IMR-90 (cell line): ENCODE measurements around the gene PRKN. TPM values are rescaled to one million over a fixed set of nuclear protein-coding genes. Genes with fewer than 3 reads are reported as not detected.

Source experiments
- ATAC-seq: fragments of 200-7000 bp; cut with Tn5 transposase; 2 replicates; pipeline ENCODE4 v1.9.1; 2020; ENCODE audit warnings: low read depth, mild to moderate bottlenecking, moderate library complexity
- BruUV-seq: library from RNA; stranded (reverse); fragments of 400-500 nt; replicated peaks from 2 replicates; lab custom pipeline; 2021; lab: Mats Ljungman, UMichigan
- CTCF ChIA-PET: fragments of 300-600 bp; formaldehyde crosslinking; extraction: SDS; loops from one replicate; lab custom pipeline; 2021; ENCODE audit warnings: antibody characterized with exemption; lab: Yijun Ruan, JAX
- POLR2A ChIA-PET: fragments of 300-600 bp; sonication (Branson Sonifier 250); formaldehyde crosslinking; loops from one replicate; lab custom pipeline; 2022; ENCODE audit warnings: antibody characterized with exemption; ENCODE audit not compliant: unreplicated experiment; lab: Charles Lee
- DNase-seq: peaks from one replicate; pipeline ENCODE4 v3.0.0; 2013
- H2AFZ ChIP-seq: replicated peaks from 2 replicates; pipeline ENCODE3; 2013; ENCODE audit warnings: low read length, mild to moderate bottlenecking; ENCODE audit not compliant: poor library complexity
- H2AK5ac ChIP-seq: 2 replicates; pipeline ENCODE4 v1.6.1; 2013; ENCODE audit warnings: low read depth, low read length, inconsistent platforms
- H2AK9ac ChIP-seq: replicated peaks from 2 replicates; pipeline ENCODE3; 2013; ENCODE audit warnings: mild to moderate bottlenecking, low read depth, low read length, moderate library complexity; ENCODE audit not compliant: poor library complexity
- H2BK120ac ChIP-seq: 2 replicates; pipeline ENCODE4 v1.6.1; 2013; ENCODE audit warnings: low read depth, low read length, inconsistent platforms
- H2BK15ac ChIP-seq: 3 replicates; pipeline ENCODE4 v1.6.1; 2013; ENCODE audit warnings: low read depth, low read length, inconsistent platforms
- H2BK20ac ChIP-seq: 2 replicates; pipeline ENCODE4 v1.6.1; 2013; ENCODE audit warnings: low read depth, mild to moderate bottlenecking, inconsistent platforms, low read length, moderate library complexity
- H2BK5ac ChIP-seq: 2 replicates; pipeline ENCODE4 v1.6.1; 2013; ENCODE audit warnings: mild to moderate bottlenecking, low read depth, low read length, inconsistent platforms; ENCODE audit not compliant: poor library complexity, severe bottlenecking
- H3K14ac ChIP-seq: replicated peaks from 2 replicates; pipeline ENCODE4 v1.6.1; 2013; ENCODE audit warnings: low read depth, low read length, inconsistent platforms
- H3K18ac ChIP-seq: 2 replicates; pipeline ENCODE4 v1.6.1; 2013; ENCODE audit warnings: low read depth, low read length, control low read depth
- H3K23ac ChIP-seq: 2 replicates; pipeline ENCODE4 v1.6.1; 2013; ENCODE audit warnings: low read depth, low read length, inconsistent platforms
- H3K27ac ChIP-seq: 2 replicates; pipeline ENCODE4 v1.5.1; 2013; ENCODE audit warnings: mild to moderate bottlenecking, control low read depth, low read length; ENCODE audit not compliant: insufficient read depth
- H3K27me3 ChIP-seq: 2 replicates; pipeline ENCODE4 v1.6.1; 2013; ENCODE audit warnings: low read length; ENCODE audit not compliant: control insufficient read depth, insufficient read depth
- H3K36me3 ChIP-seq: 2 replicates; pipeline ENCODE4 v1.6.1; 2013; ENCODE audit warnings: low read length, mixed read lengths; ENCODE audit not compliant: control insufficient read depth, insufficient read depth
- H3K4ac ChIP-seq: 2 replicates; pipeline ENCODE4 v1.6.1; 2013; ENCODE audit warnings: low read depth, low read length, inconsistent platforms
- H3K4me1 ChIP-seq: 2 replicates; pipeline ENCODE4 v1.6.1; 2013; ENCODE audit warnings: low read length, mixed read lengths; ENCODE audit not compliant: control insufficient read depth, insufficient read depth
- H3K4me2 ChIP-seq: 2 replicates; pipeline ENCODE4 v1.6.1; 2013; ENCODE audit warnings: low read depth, mild to moderate bottlenecking, control low read depth, low read length, moderate library complexity
- H3K4me3 ChIP-seq: 2 replicates; pipeline ENCODE4 v1.5.1; 2013; ENCODE audit warnings: low read depth, mild to moderate bottlenecking, control low read depth, low read length, moderate library complexity; ENCODE audit not compliant: insufficient read depth
- H3K56ac ChIP-seq: 2 replicates; pipeline ENCODE4 v1.6.1; 2013; ENCODE audit warnings: low read length, inconsistent platforms; ENCODE audit not compliant: insufficient read depth; ENCODE audit errors: extremely low read depth
- H3K79me1 ChIP-seq, 2 experiments: 2 replicates each; pipeline ENCODE4 v1.6.1; 2013; ENCODE audit warnings: low read length in 2 of 2, inconsistent platforms in 1 of 2, low read depth in 1 of 2
- H3K9ac ChIP-seq: 2 replicates; pipeline ENCODE4 v1.6.1; 2013; ENCODE audit warnings: low read depth, low read length, control low read depth
- H3K9me1 ChIP-seq: 2 replicates; pipeline ENCODE4 v1.6.1; 2013; ENCODE audit warnings: low read length, inconsistent platforms; ENCODE audit not compliant: insufficient read depth
- H3K9me3 ChIP-seq: 2 replicates; pipeline ENCODE4 v1.6.1; 2013; ENCODE audit warnings: low read length; ENCODE audit not compliant: control insufficient read depth, insufficient read depth
- H4K20me1 ChIP-seq: 2 replicates; pipeline ENCODE4 v1.6.1; 2013; ENCODE audit warnings: low read length, inconsistent platforms; ENCODE audit not compliant: insufficient read depth
- H4K5ac ChIP-seq: 2 replicates; pipeline ENCODE4 v1.6.1; 2013; ENCODE audit warnings: mild to moderate bottlenecking, low read depth, low read length, control low read depth
- H4K8ac ChIP-seq, 2 experiments: 2 replicates each; pipeline ENCODE4 v1.6.1; 2013; ENCODE audit warnings: low read depth in 2 of 2, low read length in 2 of 2, control low read depth in 1 of 2, inconsistent platforms in 1 of 2
- H4K91ac ChIP-seq: 2 replicates; pipeline ENCODE4 v1.6.1; 2013; ENCODE audit warnings: low read depth, low read length, inconsistent platforms; ENCODE audit not compliant: insufficient read depth
- BHLHE40 ChIP-seq: fragments of 150-350 bp; IDR thresholded peaks from 2 replicates; pipeline ENCODE4 v1.6.1; 2016; ENCODE audit warnings: mild to moderate bottlenecking, low read depth, low read length
- CHD1 ChIP-seq: IDR thresholded peaks from 2 replicates; pipeline ENCODE4 v1.6.1; 2012; ENCODE audit warnings: low read depth, low read length, improper control_type of control experiment
- NFE2L2 ChIP-seq: fragments of 150-350 bp; IDR thresholded peaks from 2 replicates; pipeline ENCODE4 v1.6.1; 2016; ENCODE audit warnings: low read depth, mild to moderate bottlenecking, low read length
- RAD21 ChIP-seq: IDR thresholded peaks from 2 replicates; pipeline ENCODE4 v1.6.1; 2012; ENCODE audit warnings: low read length, improper control_type of control experiment
- WGBS, 2 experiments: methylation state at CpG; one replicate each; pipeline versions ENCODE4 v1.1.5 to v1.1.7; 2013; ENCODE audit warnings: missing lambda C conversion rate in 2 of 2; ENCODE audit not compliant: insufficient read length in 1 of 2; ENCODE audit errors: extremely low coverage in 2 of 2; 5-methylcytosine and 5-hydroxymethylcytosine counted together
- dilution Hi-C: fragments of 300-500 bp; cut with HindIII; formaldehyde crosslinking; loops from one replicate; pipeline ENCODE4 v1.14.3; 2018; ENCODE audit warnings: low sequenced_read_pairs; ENCODE audit not compliant: unreplicated experiment
- in situ Hi-C: fragments of 300-500 bp; cut with MboI; formaldehyde crosslinking; loops from 3 replicates; pipeline ENCODE4 v1.14.3; 2019; ENCODE audit warnings: low sequenced_read_pairs, inconsistent platforms, mixed read lengths
- intact Hi-C: fragments of 100-400 bp; cut with micrococcal nuclease; formaldehyde crosslinking; loops from 2 replicates; pipeline ENCODE4 v1.10.0; 2022
- polyA plus RNA-seq, 3 experiments: library from polyadenylated mRNA; depleted of rRNA; stranded (reverse); fragments of >200 nt; gene quantifications; 2 replicates each; pipeline ENCODE4 v1.2.3, GENCODE V29; 2012; ENCODE audit warnings: low replicate concordance in 1 of 3
- total RNA-seq: library from RNA; depleted of rRNA; stranded (reverse); fragments of >200 nt; gene quantifications from 2 replicates; pipeline ENCODE4 v1.2.3, GENCODE V29; 2012

PRKN gene
- total and polyA plus RNA-seq, 2 of the 4 experiments (the other 2 are of a cell fraction): 0.15 to 0.18 TPM

DNA sequence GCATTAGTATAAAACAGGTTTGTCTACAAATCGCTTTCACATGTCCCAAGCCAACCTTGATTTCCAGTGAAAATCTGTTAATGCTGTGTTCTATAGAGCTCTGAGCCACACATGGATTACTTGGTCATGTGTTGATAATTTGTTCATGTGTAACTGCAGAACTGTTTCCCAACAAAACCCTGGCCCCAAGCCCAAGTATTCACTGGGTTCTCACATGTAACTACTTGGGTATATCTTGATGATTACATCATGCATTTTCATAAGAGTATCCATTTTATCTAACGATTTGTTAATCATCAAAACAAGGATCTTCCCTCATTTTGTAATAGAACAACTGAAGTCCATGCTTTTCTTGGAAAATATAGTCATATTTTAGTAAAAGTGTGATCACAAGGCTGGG lies 657.6 kb downstream of the PRKN start:
- Histone ChIP-seq H3K56ac (no peak overlapping the region), H4K91ac (no peak overlapping the region), H3K27ac (no peak overlapping the region), H3K4me2 (no peak overlapping the region), H3K18ac (no peak overlapping the region), H3K79me1 (no peaks in the 10 kb centered on the region), H4K5ac (no peak overlapping the region), H3K9me1 (no peaks in the 10 kb centered on the region), H4K8ac (no peak overlapping the region), H2BK15ac (no peak overlapping the region), H3K4me1 (no peaks in the 10 kb centered on the region), H3K4me3 (no peak overlapping the region), H2AK5ac (no peak overlapping the region), H3K14ac (no peak overlapping the region), H3K27me3 (no peaks in the 10 kb centered on the region), H2BK120ac (no peak overlapping the region), H3K23ac (no peak overlapping the region), H2AFZ (no peak overlapping the region), H3K36me3 (no peaks in the 10 kb centered on the region), H3K9me3 (peaks cover 19% of the 10 kb centered on the region), H3K4ac (no peak overlapping the region), H4K20me1 (no peaks in the 10 kb centered on the region), H3K9ac (no peak overlapping the region), H2AK9ac (no peak overlapping the region), H2BK5ac (no peak overlapping the region), H2BK20ac (no peak overlapping the region)
- no peak for DNase-seq
- POLR2A ChIA-PET: no interaction called here
- dilution Hi-C loops: no loop called here
- WGBS, 2 experiments: no CpG with 5 or more reads among the region's 2 CpGs
- intact Hi-C loops: no loop called here
- no peak for ATAC-seq
- CTCF ChIA-PET: no interaction called here
- TF ChIP-seq BHLHE40 (no peak), RAD21 (no peak), CHD1 (no peak), NFE2L2 (no peak)
- in situ Hi-C loops: no loop called here
- no TSS peak for BruUV-seq
